Astrocyte (in vitro differentiated cells and primary cell): Measurements from ENCODE around the gene PADI2.

Experiments
- EZH2 ChIP-seq: IDR thresholded peaks from 2 replicates; pipeline ENCODE4 v1.6.1; 2012; ENCODE audit warnings: mild to moderate bottlenecking, low read length, inconsistent platforms; ENCODE audit not compliant: insufficient read depth
- TF ChIP-seq, protein P1 (sequence below): IDR thresholded peaks from 2 replicates; pipeline ENCODE4 v1.5.1; 2011; ENCODE audit warnings: low read depth, mild to moderate bottlenecking, inconsistent platforms, low read length, moderate library complexity; ENCODE audit not compliant: insufficient read depth

DNA sequence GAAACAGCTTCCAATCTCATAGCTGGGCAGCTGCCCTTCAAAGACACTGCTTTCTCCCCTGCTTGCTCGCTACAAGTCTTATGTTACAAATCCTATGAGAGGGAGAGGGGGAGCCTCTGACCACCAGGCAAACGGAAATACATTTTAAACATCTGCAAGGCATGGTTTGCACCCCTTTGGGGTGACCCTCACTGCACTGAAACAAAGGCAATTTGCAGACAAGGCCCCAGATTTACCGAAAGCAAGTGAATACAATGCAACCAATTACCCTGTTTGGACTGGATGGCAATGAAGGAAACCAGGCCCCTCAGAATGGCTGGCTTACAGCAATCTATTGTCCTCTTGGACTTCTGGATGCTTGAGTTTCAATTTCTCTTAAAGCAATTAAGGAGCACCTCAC lies 95.7 kb downstream of the PADI2 start:
- no peak for TF ChIP-seq EZH2
- TF ChIP-seq, protein P1, sequence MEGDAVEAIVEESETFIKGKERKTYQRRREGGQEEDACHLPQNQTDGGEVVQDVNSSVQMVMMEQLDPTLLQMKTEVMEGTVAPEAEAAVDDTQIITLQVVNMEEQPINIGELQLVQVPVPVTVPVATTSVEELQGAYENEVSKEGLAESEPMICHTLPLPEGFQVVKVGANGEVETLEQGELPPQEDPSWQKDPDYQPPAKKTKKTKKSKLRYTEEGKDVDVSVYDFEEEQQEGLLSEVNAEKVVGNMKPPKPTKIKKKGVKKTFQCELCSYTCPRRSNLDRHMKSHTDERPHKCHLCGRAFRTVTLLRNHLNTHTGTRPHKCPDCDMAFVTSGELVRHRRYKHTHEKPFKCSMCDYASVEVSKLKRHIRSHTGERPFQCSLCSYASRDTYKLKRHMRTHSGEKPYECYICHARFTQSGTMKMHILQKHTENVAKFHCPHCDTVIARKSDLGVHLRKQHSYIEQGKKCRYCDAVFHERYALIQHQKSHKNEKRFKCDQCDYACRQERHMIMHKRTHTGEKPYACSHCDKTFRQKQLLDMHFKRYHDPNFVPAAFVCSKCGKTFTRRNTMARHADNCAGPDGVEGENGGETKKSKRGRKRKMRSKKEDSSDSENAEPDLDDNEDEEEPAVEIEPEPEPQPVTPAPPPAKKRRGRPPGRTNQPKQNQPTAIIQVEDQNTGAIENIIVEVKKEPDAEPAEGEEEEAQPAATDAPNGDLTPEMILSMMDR = no peak
